Measurements from ENCODE around the gene AMOTL2. TPM values are rescaled to one million over a fixed set of nuclear protein-coding genes. Genes with fewer than 3 reads are reported as not detected.

The AMOTL2 gene
- total RNA-seq, 1 experiment from 2014 or later: 146 TPM

DNA sequence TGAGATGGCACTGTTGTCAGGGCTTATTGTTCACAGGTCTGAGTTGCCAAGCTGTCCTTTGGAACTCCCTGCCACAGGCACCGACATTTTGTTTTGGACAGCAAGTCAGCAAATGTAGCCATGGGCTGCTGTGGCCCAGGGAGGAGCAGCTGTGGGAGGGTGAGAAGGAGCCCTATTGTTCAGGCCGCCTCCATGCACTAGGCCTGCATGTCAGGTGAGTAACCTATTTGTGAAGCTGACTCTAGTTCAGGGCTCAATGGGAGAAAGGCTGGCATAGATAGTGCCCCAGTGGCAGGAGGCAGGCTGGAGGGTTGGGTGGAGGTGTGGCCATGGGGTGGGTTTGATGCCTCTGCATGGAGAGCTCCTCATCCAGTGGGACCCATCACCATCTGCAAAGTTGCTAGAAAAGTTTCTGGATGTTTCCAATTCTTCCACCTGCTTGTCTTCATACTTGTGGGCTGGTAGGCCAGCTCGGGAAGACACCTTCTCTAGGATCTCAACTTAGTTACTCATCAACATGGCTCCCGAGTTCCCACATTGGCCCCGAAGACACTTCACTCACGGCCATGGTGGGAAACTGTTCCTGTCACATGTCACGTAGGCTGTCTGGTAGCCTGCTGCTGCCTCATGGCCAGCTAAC, 19.5 kb downstream of the AMOTL2 start:
- peaks cover 21% of the 10 kb centered on the region for H3K36me3 ChIP-seq (ENCODE audit: control insufficient read depth, insufficient read depth, low read length)
- DNase-seq (ENCODE audit: low read depth, low spot score) (no peak), ATAC-seq (peak; percentile 10)
- no peaks in the 10 kb centered on the region for H3K27me3 ChIP-seq (ENCODE audit: control insufficient read depth, insufficient read depth, low read length)
- intact Hi-C loops (cut with micrococcal nuclease; ENCODE audit: unreplicated experiment) (loop anchor here (5.0 kb wide), 1 partner anchor 118 kb away; no protein-coding TSS in a partner anchor), in situ Hi-C loops (cut with HindIII; ENCODE audit: low pct_unique_long_range_greater_than_20kb, low sequenced_read_pairs) (no loop called here)
- BruUV-seq (replicated peaks): no TSS peak
- no peaks in the 10 kb centered on the region for H3K9me3 ChIP-seq (ENCODE audit: control insufficient read depth, insufficient read depth, low read depth, low read length)
- ChIA-PET CTCF (no interaction called here), POLR2A (interaction anchor here (0.6 kb wide), 1 partner anchor 88 kb away, joined by 3 read pairs; no protein-coding TSS in a partner anchor)
- no peak overlapping the region for H3K4me3 ChIP-seq (ENCODE audit: low read depth in 2 of 2, low read length in 2 of 2)
- H3K4me1 ChIP-seq (ENCODE audit: control insufficient read depth, insufficient read depth, low read length): peaks cover 79% of the 10 kb centered on the region
- H3K27ac ChIP-seq (ENCODE audit: low read length): peak overlapping the region; percentile 96
- TF ChIP-seq, protein P1, sequence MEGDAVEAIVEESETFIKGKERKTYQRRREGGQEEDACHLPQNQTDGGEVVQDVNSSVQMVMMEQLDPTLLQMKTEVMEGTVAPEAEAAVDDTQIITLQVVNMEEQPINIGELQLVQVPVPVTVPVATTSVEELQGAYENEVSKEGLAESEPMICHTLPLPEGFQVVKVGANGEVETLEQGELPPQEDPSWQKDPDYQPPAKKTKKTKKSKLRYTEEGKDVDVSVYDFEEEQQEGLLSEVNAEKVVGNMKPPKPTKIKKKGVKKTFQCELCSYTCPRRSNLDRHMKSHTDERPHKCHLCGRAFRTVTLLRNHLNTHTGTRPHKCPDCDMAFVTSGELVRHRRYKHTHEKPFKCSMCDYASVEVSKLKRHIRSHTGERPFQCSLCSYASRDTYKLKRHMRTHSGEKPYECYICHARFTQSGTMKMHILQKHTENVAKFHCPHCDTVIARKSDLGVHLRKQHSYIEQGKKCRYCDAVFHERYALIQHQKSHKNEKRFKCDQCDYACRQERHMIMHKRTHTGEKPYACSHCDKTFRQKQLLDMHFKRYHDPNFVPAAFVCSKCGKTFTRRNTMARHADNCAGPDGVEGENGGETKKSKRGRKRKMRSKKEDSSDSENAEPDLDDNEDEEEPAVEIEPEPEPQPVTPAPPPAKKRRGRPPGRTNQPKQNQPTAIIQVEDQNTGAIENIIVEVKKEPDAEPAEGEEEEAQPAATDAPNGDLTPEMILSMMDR (IDR thresholded peaks at IDR 0.05): no peak
- TF ChIP-seq TCF7L2 (IDR thresholded peaks at IDR 0.05; ENCODE audit: low read depth, low read length) (no peak), POLR2AphosphoS5 (IDR thresholded peaks at IDR 0.05; ENCODE audit: low read depth, low read length) (peak; percentile 44), SIN3A (IDR thresholded peaks at IDR 0.05; ENCODE audit: borderline replicate concordance, insufficient read depth, low read depth, low read length) (no peak)
- TF ChIP-seq, protein P2, sequence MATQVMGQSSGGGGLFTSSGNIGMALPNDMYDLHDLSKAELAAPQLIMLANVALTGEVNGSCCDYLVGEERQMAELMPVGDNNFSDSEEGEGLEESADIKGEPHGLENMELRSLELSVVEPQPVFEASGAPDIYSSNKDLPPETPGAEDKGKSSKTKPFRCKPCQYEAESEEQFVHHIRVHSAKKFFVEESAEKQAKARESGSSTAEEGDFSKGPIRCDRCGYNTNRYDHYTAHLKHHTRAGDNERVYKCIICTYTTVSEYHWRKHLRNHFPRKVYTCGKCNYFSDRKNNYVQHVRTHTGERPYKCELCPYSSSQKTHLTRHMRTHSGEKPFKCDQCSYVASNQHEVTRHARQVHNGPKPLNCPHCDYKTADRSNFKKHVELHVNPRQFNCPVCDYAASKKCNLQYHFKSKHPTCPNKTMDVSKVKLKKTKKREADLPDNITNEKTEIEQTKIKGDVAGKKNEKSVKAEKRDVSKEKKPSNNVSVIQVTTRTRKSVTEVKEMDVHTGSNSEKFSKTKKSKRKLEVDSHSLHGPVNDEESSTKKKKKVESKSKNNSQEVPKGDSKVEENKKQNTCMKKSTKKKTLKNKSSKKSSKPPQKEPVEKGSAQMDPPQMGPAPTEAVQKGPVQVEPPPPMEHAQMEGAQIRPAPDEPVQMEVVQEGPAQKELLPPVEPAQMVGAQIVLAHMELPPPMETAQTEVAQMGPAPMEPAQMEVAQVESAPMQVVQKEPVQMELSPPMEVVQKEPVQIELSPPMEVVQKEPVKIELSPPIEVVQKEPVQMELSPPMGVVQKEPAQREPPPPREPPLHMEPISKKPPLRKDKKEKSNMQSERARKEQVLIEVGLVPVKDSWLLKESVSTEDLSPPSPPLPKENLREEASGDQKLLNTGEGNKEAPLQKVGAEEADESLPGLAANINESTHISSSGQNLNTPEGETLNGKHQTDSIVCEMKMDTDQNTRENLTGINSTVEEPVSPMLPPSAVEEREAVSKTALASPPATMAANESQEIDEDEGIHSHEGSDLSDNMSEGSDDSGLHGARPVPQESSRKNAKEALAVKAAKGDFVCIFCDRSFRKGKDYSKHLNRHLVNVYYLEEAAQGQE (IDR thresholded peaks at IDR 0.05; ENCODE audit: insufficient read depth in 1 of 2, low read depth in 2 of 2, low read length in 1 of 2): no peak

DNA sequence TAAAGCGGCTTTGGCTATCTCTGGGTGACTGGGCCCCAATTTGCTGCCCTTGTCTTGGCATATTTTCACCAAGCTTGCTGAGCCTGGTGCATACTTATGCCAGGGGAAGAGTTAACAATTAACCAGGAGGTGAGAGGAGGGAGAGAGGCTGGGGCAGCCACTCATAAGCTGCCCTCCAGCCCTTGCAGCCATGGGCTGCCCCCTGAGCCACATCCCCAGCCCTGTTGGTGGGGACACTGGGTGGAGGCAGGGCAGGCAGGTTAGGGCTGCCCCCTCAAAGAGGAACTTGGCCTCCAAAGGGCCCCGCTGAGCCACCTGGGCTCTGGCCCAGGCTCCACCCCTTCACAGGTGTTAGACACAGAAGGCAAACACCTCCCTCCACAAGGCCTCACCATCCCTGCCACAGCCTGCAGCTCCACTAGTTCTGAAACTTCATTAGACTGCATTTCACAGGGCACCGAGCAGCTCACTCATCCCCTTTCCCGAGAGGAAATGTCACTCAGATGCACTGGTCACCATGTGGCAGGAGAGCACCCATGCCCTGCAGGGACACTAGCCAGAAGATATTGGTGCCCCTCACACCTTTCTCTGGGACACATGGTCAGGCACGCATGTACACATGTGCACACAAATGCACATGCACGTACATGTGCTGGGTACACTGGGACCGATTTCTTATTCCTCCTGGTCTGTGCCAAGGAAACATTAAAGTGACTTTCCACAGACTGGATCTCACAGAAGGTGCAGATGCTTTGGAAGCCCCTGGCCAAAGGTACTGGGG, 20.2 kb downstream of the AMOTL2 start:
- Histone ChIP-seq H3K27ac (ENCODE audit: low read length) (peak overlapping the region; percentile 96), H3K27me3 (ENCODE audit: control insufficient read depth, insufficient read depth, low read length) (no peaks in the 10 kb centered on the region), H3K4me1 (ENCODE audit: control insufficient read depth, insufficient read depth, low read length) (peaks cover 72% of the 10 kb centered on the region), H3K4me3 (ENCODE audit: low read depth in 2 of 2, low read length in 2 of 2) (no peak overlapping the region), H3K36me3 (ENCODE audit: control insufficient read depth, insufficient read depth, low read length) (peaks cover 18% of the 10 kb centered on the region), H3K9me3 (ENCODE audit: control insufficient read depth, insufficient read depth, low read depth, low read length) (no peaks in the 10 kb centered on the region)
- no peak for TF ChIP-seq TCF7L2 (IDR thresholded peaks at IDR 0.05; ENCODE audit: low read depth, low read length)
- TF ChIP-seq, protein P2 (IDR thresholded peaks at IDR 0.05; ENCODE audit: insufficient read depth in 1 of 2, low read depth in 2 of 2, low read length in 1 of 2): no peak
- peak; percentile 28; the same call in 1 of the 2 replicates for TF ChIP-seq POLR2AphosphoS5 (IDR thresholded peaks at IDR 0.05; ENCODE audit: low read depth, low read length)
- BruUV-seq (replicated peaks): no TSS peak
- peak; percentile 37 for ATAC-seq
- no peak for DNase-seq (ENCODE audit: low read depth, low spot score)
- POLR2A ChIA-PET: no interaction called here
- CTCF ChIA-PET: no interaction called here
- intact Hi-C loops (cut with micrococcal nuclease; ENCODE audit: unreplicated experiment) (no loop called here), in situ Hi-C loops (cut with HindIII; ENCODE audit: low pct_unique_long_range_greater_than_20kb, low sequenced_read_pairs) (no loop called here)

Measured in Panc1 (cell line).